Body of pancreas (tissue), 4 donors: ENCODE measurements around the gene DUS4L. TPM values are rescaled to one million over a fixed set of nuclear protein-coding genes. Genes with fewer than 3 reads are reported as not detected.

ENCODE experiments used
- ATAC-seq: fragments of 150-250 bp; one replicate; pipeline ENCODE4 v1.9.1; 2016
- DNase-seq, 4 donors: peaks; one replicate each; pipeline ENCODE4 v3.0.0-alpha.2; 2019
- H3K27ac ChIP-seq, 4 donors: fragments of 200-600 bp; sonication (generic); 1 replicate in 3 of 4; 2 replicates in 1 of 4; pipeline versions ENCODE4 v1.5.1 to v1.6.1; 2016 to 2019; ENCODE audit warnings: mild to moderate bottlenecking in 1 of 4, mixed read lengths in 1 of 4, moderate library complexity in 1 of 4
- H3K27me3 ChIP-seq, 2 donors: fragments of 200-600 bp; sonication (generic); one replicate each; pipeline ENCODE4 v1.6.0; 2016; ENCODE audit warnings: mild to moderate bottlenecking in 1 of 2
- H3K36me3 ChIP-seq, 2 donors: fragments of 200-600 bp; sonication (generic); replicated peaks in 1 of 2; 2 replicates each; pipeline ENCODE4 v1.5.1; 2016; ENCODE audit warnings: low read depth in 2 of 2; ENCODE audit not compliant: insufficient read depth in 1 of 2
- H3K4me1 ChIP-seq: fragments of 200-600 bp; sonication (generic); one replicate; pipeline ENCODE4 v1.6.0; 2016
- H3K4me3 ChIP-seq, 2 donors: fragments of 200-600 bp; sonication (generic); 1 replicate in 1 of 2; 2 replicates in 1 of 2; pipeline ENCODE4 v1.5.1; 2016 to 2019
- H3K9me3 ChIP-seq, 3 donors: fragments of 200-600 bp; sonication (generic); 1 replicate in 2 of 3; 2 replicates in 1 of 3; pipeline ENCODE4 v1.5.1; 2016
- CTCF ChIP-seq, 7 experiments: fragments of 450-650 bp in 4 of 7; fragments of 200-600 bp in 3 of 7; sonication (generic) in 3 of 7; IDR thresholded peaks; one replicate each; pipeline ENCODE4 v1.5.1; 2016 to 2019; ENCODE audit warnings: antibody characterized with exemption in 7 of 7
- POLR2A ChIP-seq, 3 donors: fragments of 450-650 bp; IDR thresholded peaks; one replicate each; pipeline ENCODE4 v1.6.1; 2016; ENCODE audit warnings: antibody characterized with exemption in 3 of 3, mild to moderate bottlenecking in 2 of 3
- WGBS, 2 donors: methylation state at CpG; one replicate each; pipeline ENCODE4 v1.1.5; 2017; 5-methylcytosine and 5-hydroxymethylcytosine counted together
- intact Hi-C: fragments of 100-400 bp; cut with DNase I; formaldehyde crosslinking; loops from one replicate; pipeline ENCODE4 v1.15.1; 2023
- total RNA-seq, 2 donors: library from RNA; depleted of rRNA; stranded (reverse); fragments of >200 nt; gene quantifications; one replicate each; pipeline ENCODE4 v1.1.0, GENCODE V29; 2016

DUS4L gene
- total RNA-seq, 2 donors from 2014 or later = 6.9 to 7.5 TPM

DNA sequence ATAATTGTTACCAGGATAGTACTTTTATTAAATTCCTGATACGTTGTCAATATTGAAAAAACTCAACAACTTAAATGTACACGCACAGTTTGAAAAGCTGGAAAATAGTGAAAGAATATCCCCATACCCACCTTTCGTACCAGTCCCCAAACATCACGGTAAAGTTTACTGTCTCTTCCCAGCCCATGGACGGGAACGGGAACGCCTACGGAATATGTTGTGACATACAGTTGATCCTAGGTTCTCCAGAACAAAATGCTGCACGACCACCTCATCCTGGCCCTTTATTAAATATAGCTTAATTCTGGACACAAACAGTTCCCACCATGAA is 15.7 kb downstream of the DUS4L start:
- 1 to 6% methylated on average over 9 of the region's 9 CpGs for WGBS, 2 donors
- Histone ChIP-seq H3K36me3 (no peaks in the 10 kb centered on the region), H3K27ac (peak overlapping the region; percentile 76 to 96 (median 92)), H3K4me3 (peak overlapping the region; percentile 37 to 64), H3K4me1 (peaks cover 11% of the 10 kb centered on the region), H3K27me3 (no peaks in the 10 kb centered on the region), H3K9me3 (no peaks in the 10 kb centered on the region)
- no peak for TF ChIP-seq POLR2A (IDR thresholded peaks at IDR 0.05)
- no peak for TF ChIP-seq CTCF (IDR thresholded peaks at IDR 0.05)
- intact Hi-C loops = no loop called here
- DNase-seq (no peak), ATAC-seq (peak; percentile 14)

GRCh38 chr7:107579885-107580715 is 16.3 kb downstream of the DUS4L start, which contains the start of gene BCAP29:
BCAP29 (plus strand) TSS chr7:107580246; CDS start chr7:107580773, 527 bp downstream.
- TF ChIP-seq CTCF (IDR thresholded peaks at IDR 0.05) (peak; percentile 15 to 57 (median 45)), POLR2A (IDR thresholded peaks at IDR 0.05) (peak; percentile 72 to 85 (median 75))
- Histone ChIP-seq H3K36me3 (no peaks in the 10 kb centered on the region), H3K27me3 (no peaks in the 10 kb centered on the region), H3K4me3 (peak within 1 kb of the TSS; percentile 37 to 64), H3K4me1 (peaks cover 11% of the 10 kb centered on the region), H3K9me3 (no peaks in the 10 kb centered on the region), H3K27ac (peak within 1 kb of the TSS; percentile 76 to 96 (median 92))
- WGBS, 2 donors = 0% methylated on average over 5 to 86 of the region's 89 CpGs
- peak; percentile 77 to 83 (median 78) for DNase-seq
- intact Hi-C loops = no loop called here
- ATAC-seq = peak; percentile 95

DNA sequence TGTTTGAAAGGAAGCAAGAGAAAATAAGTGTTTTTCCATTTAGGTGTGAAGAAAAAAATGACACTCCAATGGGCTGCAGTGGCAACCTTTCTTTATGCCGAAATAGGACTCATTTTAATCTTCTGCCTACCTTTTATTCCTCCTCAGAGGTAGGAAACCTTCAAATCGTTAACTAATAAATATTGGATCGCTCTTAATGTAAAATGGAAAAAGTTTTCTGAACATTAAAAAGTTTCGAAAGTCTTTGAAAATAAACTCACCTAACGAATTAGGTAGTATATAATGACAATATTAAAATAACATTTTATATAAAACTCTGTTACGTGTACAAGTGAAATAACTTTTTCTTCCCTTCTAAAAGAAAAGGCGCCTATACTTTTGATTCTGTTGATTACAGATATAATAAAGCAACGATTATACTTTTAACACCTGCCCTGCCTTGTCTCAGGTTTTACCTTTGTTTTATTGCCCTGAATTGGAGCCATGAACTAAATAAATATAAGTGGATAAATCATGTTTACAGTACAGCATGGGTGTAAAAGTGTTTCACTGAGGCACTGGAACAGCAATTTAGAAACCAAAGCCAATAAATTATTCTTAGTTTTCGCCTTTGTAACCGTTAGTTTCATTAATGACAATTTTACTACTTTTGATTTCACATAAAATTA is 17.1 kb downstream of the DUS4L start:
- intact Hi-C loops = no loop called here
- Histone ChIP-seq H3K4me1 (peaks cover 11% of the 10 kb centered on the region), H3K27ac (peak overlapping the region; percentile 76 to 96 (median 92)), H3K4me3 (peak overlapping the region; percentile 37 to 64), H3K9me3 (no peaks in the 10 kb centered on the region), H3K27me3 (no peaks in the 10 kb centered on the region), H3K36me3 (no peaks in the 10 kb centered on the region)
- TF ChIP-seq CTCF (IDR thresholded peaks at IDR 0.05) (peak in 1 of 7 experiments; percentile 8), POLR2A (IDR thresholded peaks at IDR 0.05) (no peak)
- DNase-seq (no peak), ATAC-seq (no peak)
- WGBS, 2 donors = 14% methylated on average over 10 of the region's 10 CpGs

DNA sequence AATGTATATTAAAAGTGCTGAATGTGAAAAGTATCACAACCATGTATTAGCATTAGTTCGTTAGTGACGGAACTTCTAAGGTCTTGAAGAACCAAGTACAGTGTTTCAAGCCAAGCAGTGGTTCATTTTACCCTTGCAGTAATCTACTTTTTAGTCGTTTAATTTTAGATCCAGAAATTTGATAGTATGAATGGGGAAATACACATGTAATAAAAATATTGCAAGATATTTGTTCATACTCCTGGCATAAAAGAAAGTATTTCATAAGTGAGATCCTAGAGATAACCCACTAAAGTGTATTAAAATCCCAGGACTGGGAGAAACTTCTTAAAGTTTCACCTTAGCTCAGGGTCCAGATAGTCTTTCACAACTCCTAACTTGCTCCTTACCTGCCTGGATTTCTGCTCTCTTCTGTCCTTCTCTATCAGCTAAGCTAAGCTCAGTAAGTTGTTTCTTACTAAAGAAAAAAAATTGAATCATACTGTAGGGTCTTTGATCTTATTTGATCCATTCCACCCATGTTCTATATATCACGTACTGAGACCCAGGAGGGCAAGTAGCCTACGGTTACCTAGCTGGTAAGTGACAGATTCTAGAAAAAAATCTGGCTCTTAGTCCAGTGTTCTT is 17.7 kb downstream of the DUS4L start:
- intact Hi-C loops = no loop called here
- Histone ChIP-seq H3K4me1 (peaks cover 11% of the 10 kb centered on the region), H3K4me3 (no peak overlapping the region), H3K27me3 (no peaks in the 10 kb centered on the region), H3K27ac (peak overlapping the region in 1 of 4 donors; percentile 96), H3K36me3 (no peaks in the 10 kb centered on the region), H3K9me3 (no peaks in the 10 kb centered on the region)
- WGBS, 2 donors = 27 to 30% methylated on average over 5 of the region's 5 CpGs
- DNase-seq (no peak), ATAC-seq (no peak)
- TF ChIP-seq CTCF (IDR thresholded peaks at IDR 0.05) (no peak), POLR2A (IDR thresholded peaks at IDR 0.05) (no peak)
